Right renal pelvis (tissue), 4 donors: Measurements from ENCODE around the gene RPL4. TPM values are rescaled to one million over a fixed set of nuclear protein-coding genes. Genes with fewer than 3 reads are reported as not detected.
"Not testable (repeated sequence)": the region's sequence is repeated elsewhere in the genome, so short reads cannot be mapped to it uniquely, and the experiment has no call there.

ENCODE experiments used
- DNase-seq, 4 donors: peaks; one replicate each; pipeline ENCODE4 v3.0.0-alpha.2; 2013; ENCODE audit warnings: low read depth in 4 of 4, low spot score in 3 of 4, missing footprints in 1 of 4
- polyA plus RNA-seq, 4 donors: library from polyadenylated mRNA; unstranded; fragments of 120-200 nt; gene quantifications; one replicate each; pipeline ENCODE4 v1.2.1, GENCODE V29; 2013; ENCODE audit not compliant: insufficient read length in 4 of 4

RPL4 gene
- polyA plus RNA-seq, result 1,000 to 10,000 TPM; 3,490 to 3,817 (median 3,726) TPM

GRCh38 chr15:66504563-66505429 is at the start of gene RPL4, which contains the start of gene ZWILCH:
Gene RPL4, minus strand, starts transcription at chr15:66504855. Its CDS starts 65 bp downstream, at chr15:66504790.
Gene ZWILCH, plus strand, starts transcription at chr15:66505326. Its CDS starts 13 bp downstream, at chr15:66505339.
- DNase-seq, result peak; percentile 73 to 84 (median 79)

- no peak for DNase-seq
Observed at GRCh38 chr15:66545255-66545654, 40.6 kb upstream of the RPL4 start.

DNA sequence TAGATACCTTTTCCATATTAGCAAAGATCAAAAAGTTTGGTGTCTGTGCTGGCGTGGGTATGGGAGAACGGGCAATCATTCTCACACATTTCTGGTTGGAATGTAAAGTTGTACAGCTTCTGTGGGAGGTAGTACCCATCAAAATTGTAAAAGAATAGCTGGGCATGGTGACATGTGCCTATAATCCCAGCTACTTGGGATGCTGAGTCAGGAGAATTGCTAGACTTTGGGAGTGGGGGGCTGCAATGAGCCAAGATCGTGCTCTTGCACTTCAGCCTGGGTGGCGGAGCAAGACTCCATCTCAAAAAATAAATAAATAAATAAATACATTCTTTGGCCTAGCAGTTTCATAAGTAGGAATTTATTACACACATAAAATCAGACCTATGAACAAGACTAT is 38.2 kb upstream of the RPL4 start:
- DNase-seq, result no peak

DNA sequence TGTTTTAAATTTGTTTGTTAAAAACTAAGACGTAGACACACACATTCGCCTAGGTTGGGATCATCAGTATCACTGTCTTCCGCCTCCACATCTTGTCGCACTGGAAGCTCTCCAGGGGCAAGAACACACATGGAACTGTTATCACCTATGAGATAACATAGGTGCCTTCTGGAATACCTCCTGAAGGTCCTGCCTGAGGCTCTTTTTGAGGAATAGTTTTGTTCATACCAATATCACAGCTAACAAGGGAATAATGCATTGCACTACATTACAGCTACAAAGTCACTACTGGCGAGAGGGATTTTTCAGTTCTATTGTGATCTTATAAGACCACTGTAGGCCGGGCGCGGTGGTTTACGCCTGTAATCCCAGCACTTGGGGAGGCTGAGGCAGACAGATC is 30.4 kb upstream of the RPL4 start:
- no peak for DNase-seq

GRCh38 chr15:66524838-66525237 is 20.2 kb upstream of the RPL4 start:
- DNase-seq, result no peak

DNA sequence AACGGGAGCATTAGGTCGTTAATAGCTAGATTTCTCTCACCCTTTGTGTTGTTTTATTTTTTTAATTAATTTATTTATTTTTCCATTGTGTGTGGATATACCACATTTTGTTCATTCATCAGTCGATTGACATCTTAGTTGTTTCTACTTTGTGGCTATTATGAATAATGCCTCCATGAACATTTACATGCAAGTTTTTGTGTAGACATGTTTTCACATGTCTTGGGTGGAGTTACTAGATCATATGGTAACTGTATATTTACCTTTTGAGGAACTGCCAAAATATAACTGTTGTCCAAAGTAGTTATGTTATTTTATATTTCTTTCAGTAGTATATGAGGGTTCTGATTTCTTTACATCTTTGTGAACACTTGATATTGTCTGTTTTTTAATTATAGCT is 19.3 kb upstream of the RPL4 start:
- no peak for DNase-seq

DNA sequence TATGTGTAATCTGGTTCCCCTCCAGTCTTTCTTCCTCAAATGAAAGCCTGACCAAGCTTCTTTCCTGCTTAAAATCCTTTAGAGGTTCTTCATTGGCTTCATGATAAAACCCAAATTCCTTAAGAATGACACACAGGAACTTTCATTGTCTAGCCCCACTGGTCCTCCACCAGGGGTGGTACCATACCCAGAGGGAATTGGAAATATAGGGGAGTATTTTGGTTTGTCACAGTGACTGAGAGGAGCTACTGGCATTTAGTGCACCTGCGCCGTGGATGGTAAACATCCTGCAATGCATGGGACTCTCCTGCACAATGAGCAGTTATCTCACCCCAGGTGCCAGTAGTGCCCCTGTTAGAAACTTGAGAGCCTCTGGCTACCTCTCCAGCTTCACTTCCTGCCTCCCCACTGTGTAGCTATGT is 11.3 kb upstream of the RPL4 start:
- DNase-seq, result no peak

- no peak for DNase-seq
Observed at GRCh38 chr15:66514586-66514985, 9.9 kb upstream of the RPL4 start.

DNA sequence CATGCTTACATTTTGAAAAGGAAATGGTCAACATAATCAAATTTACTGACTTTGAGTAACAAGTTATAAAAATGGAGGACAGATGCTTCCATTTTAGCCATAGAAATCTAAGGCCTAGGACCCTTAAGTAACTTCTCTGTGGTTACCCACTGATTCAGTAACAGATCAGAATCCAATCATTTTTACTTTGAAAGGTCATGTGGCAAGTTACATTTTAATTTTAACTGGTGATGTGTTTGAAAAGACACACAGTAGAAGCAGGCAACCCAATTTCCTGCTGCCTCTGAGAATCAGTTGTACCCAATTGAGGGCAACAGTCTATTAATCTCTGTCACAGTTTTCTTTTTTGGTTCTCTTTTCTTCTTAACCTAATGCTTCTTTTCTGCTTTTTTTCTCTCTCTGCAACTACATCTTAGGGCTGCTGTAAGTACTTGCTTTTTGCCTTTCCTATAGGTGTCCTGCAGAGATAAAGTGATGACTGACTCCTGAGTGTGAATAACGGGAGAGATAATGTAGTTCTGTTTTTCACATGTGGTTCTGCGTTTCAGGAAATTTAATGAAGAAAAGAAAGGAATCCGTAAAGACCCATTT is 3.7 kb upstream of the RPL4 start:
- no peak for DNase-seq

DNA sequence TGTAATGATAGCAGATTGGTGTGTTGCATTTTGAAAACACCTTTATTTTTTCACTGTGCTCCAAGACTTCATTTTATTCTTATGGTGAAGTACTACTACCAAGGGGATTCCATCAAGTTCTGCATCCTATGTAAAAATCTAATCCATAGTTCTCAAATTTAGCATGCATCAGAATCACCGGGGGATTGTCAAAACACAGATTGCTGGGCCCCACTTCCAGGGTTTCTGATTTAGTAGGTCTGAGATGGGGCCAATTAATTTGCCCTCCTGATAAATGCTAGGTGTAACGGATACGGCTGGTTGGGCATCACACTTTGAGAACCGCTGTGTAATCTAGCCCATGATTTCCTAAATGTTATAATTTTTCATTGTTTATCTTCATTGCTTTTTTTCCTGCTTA is 1.2 kb upstream of the RPL4 start:
- no peak for DNase-seq

GRCh38 chr15:66505430-66505811 is 766 bp upstream of the RPL4 start:
- no peak for DNase-seq

DNA sequence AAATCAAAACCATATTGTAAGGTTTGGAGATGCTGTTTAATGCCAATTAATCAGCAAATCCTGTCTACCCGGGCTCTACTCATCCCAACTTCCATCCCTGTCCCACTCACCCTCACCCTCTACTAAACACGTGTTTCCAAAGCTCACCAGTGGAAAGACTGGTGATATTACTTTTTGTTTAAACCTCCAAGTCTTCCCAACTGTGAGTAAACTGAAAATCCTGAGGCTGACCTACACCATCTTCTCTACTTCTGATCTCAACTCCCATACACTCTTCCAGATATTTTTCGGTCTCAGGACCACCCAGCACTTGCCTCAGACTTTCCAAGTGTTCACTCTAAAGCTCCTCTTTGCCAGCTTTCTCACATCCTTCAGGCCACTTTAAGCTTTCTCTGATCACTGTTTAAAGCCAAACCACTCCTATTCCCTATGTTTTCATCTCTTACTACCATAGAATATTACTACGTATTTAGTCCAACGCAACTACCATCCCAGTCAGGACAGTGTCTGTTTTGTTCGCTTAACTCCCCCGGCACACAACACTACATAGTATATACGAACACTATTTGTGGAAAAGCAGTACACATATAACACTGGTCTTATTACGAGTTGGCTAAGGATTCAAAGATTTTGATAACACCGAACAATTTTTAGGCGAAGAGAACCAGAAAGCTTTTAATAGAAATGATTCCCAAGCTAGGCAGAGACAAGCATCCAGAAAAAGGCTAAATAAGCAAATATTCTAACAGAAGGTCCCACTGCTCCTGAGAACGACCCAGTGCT is 684 bp downstream of the RPL4 start:
- DNase-seq, result no peak

DNA sequence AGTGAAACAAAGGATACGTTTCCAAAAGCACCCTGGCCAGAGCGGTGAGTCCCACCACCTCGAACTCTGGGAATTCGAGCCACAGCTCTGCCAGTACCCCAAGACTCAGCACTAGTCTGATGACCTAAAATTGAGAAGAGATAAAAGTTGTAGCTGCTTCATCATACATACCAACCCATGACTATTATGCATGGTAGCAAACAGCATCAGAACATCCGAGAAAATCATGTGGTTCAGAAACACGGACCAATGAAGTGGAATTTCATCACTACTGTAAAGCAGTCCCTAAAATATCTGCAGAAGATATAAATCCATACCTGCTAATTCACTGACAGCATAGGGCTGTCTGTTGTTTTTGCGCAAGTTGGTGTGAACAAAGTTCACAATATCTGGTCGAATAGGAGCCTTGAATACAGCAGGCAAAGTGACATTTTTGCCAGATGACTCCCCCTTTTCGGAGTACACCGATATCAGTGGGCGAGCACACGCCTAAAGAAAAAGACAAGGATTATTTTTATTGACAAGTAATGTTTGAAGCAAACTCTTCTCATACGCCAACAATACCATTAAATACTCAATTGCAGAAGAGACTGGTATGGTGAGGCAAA is 1.5 kb downstream of the RPL4 start:
- not testable (repeated sequence) for DNase-seq

GRCh38 chr15:66502491-66502890 is 2.2 kb downstream of the RPL4 start:
- no peak for DNase-seq

GRCh38 chr15:66500346-66500745 is 4.3 kb downstream of the RPL4 start:
- DNase-seq, result not testable (repeated sequence)

- DNase-seq, result no peak
Observed at GRCh38 chr15:66498501-66499386, 5.9 kb downstream of the RPL4 start.

- peak; percentile 86 to 92 (median 88) for DNase-seq
Observed at GRCh38 chr15:66497502-66498455, 6.9 kb downstream of the RPL4 start, which contains the start of gene SNAPC5. Gene SNAPC5, minus strand, starts transcription at chr15:66497762. Its CDS starts 31 bp downstream, at chr15:66497731.

GRCh38 chr15:66496951-66497501 is 7.6 kb downstream of the RPL4 start:
- no peak for DNase-seq
